Bone marrow (tissue), 2 donors: Measurements from ENCODE around the gene ASB13.

Experiments used
- DNase-seq, 2 donors: peaks; one replicate each; lab custom pipeline; 2025; lab: John Stamatoyannopoulos, UW

The ASB13 gene

GRCh38 chr10:5666008-5666840 is at the start of gene ASB13:
Gene ASB13 (minus strand): TSS chr10:5666595. CDS start chr10:5666551, 44 bp downstream.
- no peak for DNase-seq

GRCh38 chr10:5711642-5712041 is 45.2 kb upstream of the ASB13 start:
- DNase-seq, result no peak

- DNase-seq, result peak in 1 of 2 donors; percentile 18
Observed at GRCh38 chr10:5710859-5711258, 44.5 kb upstream of the ASB13 start.

- DNase-seq, result no peak
Observed at GRCh38 chr10:5709865-5710264, 43.5 kb upstream of the ASB13 start.

GRCh38 chr10:5708356-5708755 is 42.0 kb upstream of the ASB13 start:
- DNase-seq, result no peak

- DNase-seq, result no peak
Observed at GRCh38 chr10:5698062-5698461, 31.7 kb upstream of the ASB13 start.

GRCh38 chr10:5697342-5697741 is 30.9 kb upstream of the ASB13 start:
- no peak for DNase-seq

GRCh38 chr10:5694573-5694972 is 28.2 kb upstream of the ASB13 start:
- DNase-seq, result no peak

GRCh38 chr10:5692461-5693358 is 26.3 kb upstream of the ASB13 start:
- DNase-seq, result peak; percentile 16 to 17

- no peak for DNase-seq
Observed at GRCh38 chr10:5691786-5692185, 25.4 kb upstream of the ASB13 start.

GRCh38 chr10:5688587-5688986 is 22.2 kb upstream of the ASB13 start:
- DNase-seq, result no peak

- DNase-seq, result no peak
Observed at GRCh38 chr10:5685764-5686240, 19.4 kb upstream of the ASB13 start.

- peak; percentile 62 to 63 for DNase-seq
Observed at GRCh38 chr10:5684971-5685763, 18.8 kb upstream of the ASB13 start.

GRCh38 chr10:5684318-5684970 is 18.0 kb upstream of the ASB13 start, which contains the start of gene TASOR2:
Gene TASOR2 (plus strand): TSS chr10:5684838. CDS start chr10:5720643, 35,805 bp downstream.
- peak; percentile 83 to 94 for DNase-seq

- DNase-seq, result no peak
Observed at GRCh38 chr10:5683065-5683464, 16.7 kb upstream of the ASB13 start.

GRCh38 chr10:5681930-5682329 is 15.5 kb upstream of the ASB13 start:
- no peak for DNase-seq

GRCh38 chr10:5679606-5680005 is 13.2 kb upstream of the ASB13 start:
- DNase-seq, result no peak

GRCh38 chr10:5679037-5679435 is 12.6 kb upstream of the ASB13 start:
- DNase-seq, result no peak

GRCh38 chr10:5678397-5679036 is 12.1 kb upstream of the ASB13 start:
- DNase-seq, result no peak

GRCh38 chr10:5670662-5671375 is 4.4 kb upstream of the ASB13 start:
- no peak for DNase-seq
